Measurements from ENCODE around the gene KLK12.
A peak's percentile ranks its signal among the peaks of the same experiment; 100 is the strongest.

Gene KLK12

GRCh38 chr19:51044327-51044726 is 9.5 kb upstream of the KLK12 start:
- DNase-seq = no peak

- DNase-seq = no peak
Observed at GRCh38 chr19:51043497-51043896, 8.7 kb upstream of the KLK12 start.

- DNase-seq = no peak
Observed at GRCh38 chr19:51040151-51040550, 5.3 kb upstream of the KLK12 start.

GRCh38 chr19:51036519-51036918 is 1.7 kb upstream of the KLK12 start:
- DNase-seq = no peak

GRCh38 chr19:51031880-51032225 is 2.9 kb downstream of the KLK12 start:
- no peak for DNase-seq

- no peak for DNase-seq
Observed at GRCh38 chr19:51031220-51031879, 3.5 kb downstream of the KLK12 start.

GRCh38 chr19:51030631-51031030 is 4.2 kb downstream of the KLK12 start:
- no peak for DNase-seq

- no peak for DNase-seq
Observed at GRCh38 chr19:51029718-51030117, 5.1 kb downstream of the KLK12 start.

- no peak for DNase-seq
Observed at GRCh38 chr19:51027873-51028272, 6.9 kb downstream of the KLK12 start.

- DNase-seq = no peak
Observed at GRCh38 chr19:51027126-51027806, 7.5 kb downstream of the KLK12 start.

- no peak for DNase-seq
Observed at GRCh38 chr19:51026554-51026831, 8.3 kb downstream of the KLK12 start, which contains the start of gene KLK11. Gene KLK11, minus strand, starts transcription at chr19:51026616. Its CDS starts 985 bp downstream, at chr19:51025631.

GRCh38 chr19:51025809-51026553 is 8.8 kb downstream of the KLK12 start:
- DNase-seq = no peak

- DNase-seq = no peak
Observed at GRCh38 chr19:51025401-51025800, 9.4 kb downstream of the KLK12 start.

- DNase-seq = no peak
Observed at GRCh38 chr19:51024924-51025323, 9.9 kb downstream of the KLK12 start.

- DNase-seq = no peak
Observed at GRCh38 chr19:51023946-51024345, 10.9 kb downstream of the KLK12 start.

- DNase-seq = no peak
Observed at GRCh38 chr19:51022526-51022925, 12.3 kb downstream of the KLK12 start.

- DNase-seq = no peak
Observed at GRCh38 chr19:51020988-51021651, 13.7 kb downstream of the KLK12 start.

GRCh38 chr19:51019544-51019925 is 15.3 kb downstream of the KLK12 start, which contains the start of gene KLK10:
Gene KLK10, minus strand, starts transcription at chr19:51019709. Its CDS starts 579 bp downstream, at chr19:51019130.
- DNase-seq = no peak

- DNase-seq = no peak
Observed at GRCh38 chr19:51018745-51019543, 15.9 kb downstream of the KLK12 start.

- peak; percentile 69 for DNase-seq
Observed at GRCh38 chr19:51016798-51017683, 17.8 kb downstream of the KLK12 start.

- no peak for DNase-seq
Observed at GRCh38 chr19:51015691-51016267, 19.0 kb downstream of the KLK12 start.

Data from stimulated activated CD4-positive, alpha-beta T cell treated with anti-CD3 and anti-CD28 coated beads, Interleukin-1b, Interleukin-23, amount 100 ng/mL, for 48 hours (primary cell).